HG03520 (cell line): ENCODE measurements around the gene STAT5B.
"Not testable (repeated sequence)": the region's sequence is repeated elsewhere in the genome, so short reads cannot be mapped to it uniquely, and the experiment has no call there.

Experiments used
- ATAC-seq: cut with Tn5 transposase; IDR thresholded peaks from one replicate; pipeline ENCODE4 v1.9.1; 2021; ENCODE audit warnings: mild to moderate bottlenecking, moderate library complexity; ENCODE audit not compliant: unreplicated experiment

Gene STAT5B

DNA sequence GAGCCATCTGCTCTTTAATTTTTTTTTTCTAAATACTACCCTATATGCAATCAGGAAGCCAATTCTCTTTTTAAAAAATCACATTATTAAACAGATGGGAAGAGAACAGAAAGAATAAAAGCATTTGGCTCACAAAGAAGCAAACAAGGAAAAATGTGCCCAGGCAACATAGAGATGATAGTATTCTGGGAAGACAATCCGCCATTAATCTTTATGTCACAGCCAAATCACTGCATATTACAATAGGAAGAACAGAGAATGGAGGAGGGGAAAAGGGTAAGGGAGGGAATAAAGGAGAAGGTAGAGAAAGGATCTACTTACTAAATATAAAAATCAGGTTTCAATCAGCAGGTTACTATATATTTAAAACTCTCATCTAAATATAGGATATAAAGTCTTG, 34.3 kb downstream of the STAT5B start:
- no peak for ATAC-seq

DNA sequence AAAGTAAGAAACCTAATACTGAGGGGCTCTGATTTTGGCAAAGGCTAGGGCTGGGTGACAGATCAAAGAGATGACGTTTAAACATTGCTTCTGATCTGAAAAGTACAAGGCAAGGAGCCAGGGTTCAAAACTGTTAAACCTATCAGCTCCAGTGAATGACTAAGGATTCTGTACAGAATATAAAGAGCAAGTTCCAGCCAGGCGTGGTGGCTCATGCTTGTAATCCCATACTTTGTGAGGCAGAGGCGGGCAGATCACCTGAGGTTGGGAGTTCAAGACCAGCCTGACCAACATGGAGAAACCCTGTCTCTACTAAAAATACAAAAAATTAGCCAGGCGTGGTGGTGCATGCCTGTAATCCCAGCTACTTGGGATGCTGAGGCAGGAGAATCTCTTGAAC, 35.3 kb downstream of the STAT5B start:
- not testable (repeated sequence) for ATAC-seq

DNA sequence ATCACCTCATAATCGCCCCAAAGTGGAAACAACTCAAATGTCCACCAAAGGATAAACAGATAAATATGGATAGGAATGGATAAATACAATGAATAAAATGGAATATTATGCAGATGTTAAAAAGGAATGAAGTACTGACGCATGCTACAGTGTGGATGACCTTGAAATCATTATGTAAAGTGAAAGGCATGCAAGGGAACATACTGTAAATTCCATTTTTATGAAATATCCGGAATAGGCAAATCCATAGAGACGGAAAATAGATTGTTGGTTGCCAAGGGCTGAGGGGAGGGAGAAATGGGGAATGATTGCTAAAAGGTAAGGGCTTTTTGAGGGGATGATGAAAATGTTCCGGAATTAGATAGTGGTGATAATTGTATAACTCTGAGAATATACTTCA, 36.0 kb downstream of the STAT5B start:
- ATAC-seq, result no peak

DNA sequence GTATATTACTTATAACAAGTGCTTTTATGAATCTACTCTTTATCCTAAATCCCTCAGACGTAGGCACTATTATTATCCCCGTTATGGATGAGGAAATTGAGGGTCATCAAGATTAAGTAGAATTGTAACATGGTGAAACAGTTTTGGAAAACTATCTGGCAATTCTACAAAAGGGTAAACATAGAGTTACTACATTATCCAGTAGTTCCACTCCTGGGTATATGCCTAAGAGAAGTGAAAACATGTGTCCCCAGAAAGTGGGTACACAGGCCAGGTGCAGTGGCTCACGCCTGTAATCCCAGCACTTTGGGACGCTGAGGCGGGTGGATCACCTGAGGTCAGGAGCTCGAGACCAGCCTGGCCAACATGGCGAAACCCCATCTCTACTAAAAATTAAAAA, 36.6 kb downstream of the STAT5B start:
- ATAC-seq, result not testable (repeated sequence)

DNA sequence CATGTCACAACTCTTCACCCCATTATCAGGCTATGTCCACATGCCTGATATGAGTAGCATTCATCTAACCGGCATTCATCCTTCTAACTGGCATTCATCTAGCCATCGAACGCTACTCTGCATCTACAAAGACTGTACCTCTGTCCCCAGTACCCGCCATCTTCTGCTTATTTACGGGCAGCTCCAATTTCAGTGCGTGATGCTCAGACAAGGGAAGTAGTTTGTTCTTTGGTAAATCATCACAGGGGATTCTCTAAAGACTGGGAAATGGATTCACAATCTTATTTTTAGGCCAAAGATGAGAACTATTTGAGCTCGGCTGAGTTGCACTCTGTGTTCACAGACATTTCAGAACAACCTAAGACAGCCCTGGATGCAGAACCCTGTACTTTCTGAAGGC, 39.4 kb downstream of the STAT5B start:
- no peak for ATAC-seq

DNA sequence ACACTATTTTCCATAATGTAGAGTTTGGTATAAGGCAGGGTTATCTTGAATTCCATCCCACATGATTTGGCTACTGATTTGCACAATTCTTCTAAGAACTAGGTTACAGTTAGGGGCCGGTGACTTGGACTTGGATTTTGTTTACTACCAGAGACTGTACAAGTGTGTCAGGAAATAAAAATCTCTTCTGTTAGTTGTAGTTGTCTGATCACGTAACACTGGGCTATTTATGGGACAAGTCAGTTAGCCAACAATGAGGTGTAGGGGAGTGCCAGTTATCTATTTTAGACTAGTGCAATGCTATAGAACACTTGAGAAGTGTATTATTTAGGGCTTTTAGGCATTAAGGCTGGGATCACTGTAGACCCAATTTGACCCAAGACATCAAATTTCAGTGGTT, 42.2 kb downstream of the STAT5B start:
- ATAC-seq, result no peak

DNA sequence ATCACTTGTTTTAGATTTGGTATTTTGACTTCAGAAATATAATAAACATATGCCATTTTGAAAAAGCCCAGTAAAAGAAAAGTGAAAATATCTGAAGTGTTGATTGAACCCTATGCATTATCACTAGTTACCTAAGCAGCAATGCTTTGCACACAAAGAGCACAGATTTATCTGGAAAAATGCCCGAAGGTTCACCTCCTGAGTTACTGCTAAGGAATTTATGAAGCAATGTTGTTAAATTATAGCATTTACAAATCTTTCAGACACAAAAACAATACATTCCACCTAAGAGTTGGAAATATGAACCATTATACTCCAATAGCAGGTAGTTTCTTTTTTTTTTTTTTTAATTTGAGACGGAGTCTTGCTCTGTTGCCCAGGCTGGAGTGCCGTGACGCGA, 43.0 kb downstream of the STAT5B start:
- no peak for ATAC-seq

- ATAC-seq, result no peak
Measured at GRCh38 chr17:42230225-42230624, 46.0 kb downstream of the STAT5B start.

GRCh38 chr17:42227849-42228700, 48.1 kb downstream of the STAT5B start:
- no peak for ATAC-seq

- ATAC-seq, result no peak
Measured at GRCh38 chr17:42225646-42226045, 50.5 kb downstream of the STAT5B start.

DNA sequence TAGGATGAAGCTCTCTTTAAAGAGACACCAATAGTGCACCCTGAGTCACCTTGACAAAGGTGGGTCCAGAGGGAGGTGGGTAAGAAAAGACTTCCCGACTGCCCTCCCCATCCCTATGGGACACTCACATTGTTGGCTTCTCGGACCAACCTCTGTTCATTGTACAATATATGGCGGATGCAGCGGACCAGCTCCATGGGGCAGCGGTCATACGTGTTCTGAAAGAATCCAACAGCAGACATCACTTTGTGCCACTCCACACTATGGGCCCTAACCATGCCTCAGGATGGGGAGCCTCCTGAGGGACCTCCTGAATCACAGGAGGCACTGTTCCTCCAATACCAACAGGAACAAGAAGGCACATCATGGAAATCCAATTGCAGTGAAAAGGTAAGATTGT, 51.5 kb downstream of the STAT5B start:
- no peak for ATAC-seq

- ATAC-seq, result no peak
Measured at GRCh38 chr17:42221886-42222745, 54.1 kb downstream of the STAT5B start.

DNA sequence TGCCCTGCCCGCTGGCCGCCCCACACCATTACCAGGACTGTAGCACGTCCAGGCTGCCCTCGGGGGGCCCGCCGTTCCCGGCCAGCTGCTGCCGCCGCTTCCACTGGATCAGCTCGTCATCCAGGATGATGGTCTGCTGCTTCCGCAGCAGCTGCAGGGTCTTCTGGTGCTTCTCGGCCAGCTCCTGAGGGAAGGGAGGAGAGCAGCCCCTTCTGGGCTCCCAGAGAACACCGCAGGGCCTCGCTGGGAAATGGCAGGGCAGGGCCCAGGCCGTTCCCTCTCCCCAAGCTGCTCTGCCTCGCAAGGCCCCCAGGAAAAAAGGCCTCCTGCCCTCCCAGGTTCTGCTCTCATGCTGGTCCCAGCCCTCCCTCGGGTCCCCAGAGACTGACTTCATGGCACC, 56.9 kb downstream of the STAT5B start:
- ATAC-seq, result not testable (repeated sequence)

- no peak for ATAC-seq
Measured at GRCh38 chr17:42214156-42214555, 62.0 kb downstream of the STAT5B start.

DNA sequence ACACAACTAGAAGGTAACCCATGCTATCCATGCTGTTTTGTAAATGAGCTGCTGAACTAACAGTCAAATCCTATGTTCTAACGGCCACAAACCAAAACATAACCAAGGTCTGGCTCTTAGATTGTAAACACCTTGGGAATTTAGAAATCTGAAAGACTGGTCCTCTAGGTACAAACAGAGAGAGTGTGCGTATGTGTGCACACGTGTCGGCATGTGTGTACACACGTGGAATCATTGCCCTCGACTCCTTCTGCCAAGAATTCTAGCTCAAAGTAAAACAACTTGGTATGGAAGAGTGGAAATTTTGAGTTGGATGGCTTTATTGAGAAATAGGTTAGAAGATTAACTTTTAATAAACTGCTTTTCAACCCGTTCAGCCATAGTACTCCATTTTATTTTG, 63.8 kb downstream of the STAT5B start:
- no peak for ATAC-seq

GRCh38 chr17:42211921-42212341, 64.3 kb downstream of the STAT5B start:
- not testable (repeated sequence) for ATAC-seq

DNA sequence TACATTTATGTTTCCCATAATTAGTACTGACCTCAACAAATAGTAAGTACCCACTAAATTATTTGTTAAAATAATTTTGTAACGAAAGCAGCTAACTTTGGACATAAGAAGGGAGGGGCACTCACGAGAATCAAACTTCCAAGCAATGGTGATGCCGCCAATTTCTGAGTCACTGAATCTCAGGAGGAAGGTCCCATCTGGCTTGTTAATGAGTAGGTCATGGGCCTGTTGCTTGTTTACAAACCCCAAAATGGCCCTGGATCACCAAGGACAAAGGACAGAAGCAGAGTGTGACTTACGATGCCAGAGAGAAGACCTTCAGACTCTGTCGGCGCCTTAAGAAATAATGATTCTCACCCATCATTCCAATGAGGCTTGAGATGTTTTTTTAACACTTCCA, 66.1 kb downstream of the STAT5B start:
- ATAC-seq, result no peak

DNA sequence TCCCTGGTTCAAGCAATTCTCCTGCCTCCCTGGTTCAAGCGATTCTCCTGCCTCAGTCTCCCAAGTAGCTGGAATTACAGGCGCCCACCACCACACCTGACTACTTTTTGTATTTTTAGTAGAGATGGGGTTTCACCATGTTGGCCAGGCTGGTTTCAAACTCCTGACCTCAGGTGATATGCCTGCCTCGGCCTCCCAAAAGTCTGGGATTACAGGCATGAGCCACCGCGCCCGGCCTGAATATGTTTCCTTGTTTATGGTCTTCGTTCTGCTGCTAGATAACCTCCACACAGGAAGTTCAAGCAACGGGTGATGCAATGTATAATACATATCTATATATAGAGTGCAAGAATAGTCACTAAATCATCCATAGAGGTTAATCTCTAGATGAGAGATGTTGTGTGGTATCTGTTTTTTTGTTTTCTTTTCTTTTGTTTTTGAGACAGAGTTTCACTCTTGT, 70.0 kb downstream of the STAT5B start:
- ATAC-seq, result not testable (repeated sequence)

GRCh38 chr17:42203354-42203753, 72.8 kb downstream of the STAT5B start:
- ATAC-seq, result no peak

GRCh38 chr17:42202696-42203095, 73.5 kb downstream of the STAT5B start:
- ATAC-seq, result no peak

- ATAC-seq, result no peak
Measured at GRCh38 chr17:42202159-42202558, 74.0 kb downstream of the STAT5B start.

- ATAC-seq, result no peak
Measured at GRCh38 chr17:42201458-42201772, 74.8 kb downstream of the STAT5B start.
